NCI-H345 treated with DMSO at 0.1 percent for 48 hours (cell line): Measurements from ENCODE around the gene SMG6.

Experiments used
- DNase-seq: peaks from one replicate; lab custom pipeline; 2025; ENCODE audit not compliant: unreplicated experiment; lab: John Stamatoyannopoulos, UW

SMG6 gene

DNA sequence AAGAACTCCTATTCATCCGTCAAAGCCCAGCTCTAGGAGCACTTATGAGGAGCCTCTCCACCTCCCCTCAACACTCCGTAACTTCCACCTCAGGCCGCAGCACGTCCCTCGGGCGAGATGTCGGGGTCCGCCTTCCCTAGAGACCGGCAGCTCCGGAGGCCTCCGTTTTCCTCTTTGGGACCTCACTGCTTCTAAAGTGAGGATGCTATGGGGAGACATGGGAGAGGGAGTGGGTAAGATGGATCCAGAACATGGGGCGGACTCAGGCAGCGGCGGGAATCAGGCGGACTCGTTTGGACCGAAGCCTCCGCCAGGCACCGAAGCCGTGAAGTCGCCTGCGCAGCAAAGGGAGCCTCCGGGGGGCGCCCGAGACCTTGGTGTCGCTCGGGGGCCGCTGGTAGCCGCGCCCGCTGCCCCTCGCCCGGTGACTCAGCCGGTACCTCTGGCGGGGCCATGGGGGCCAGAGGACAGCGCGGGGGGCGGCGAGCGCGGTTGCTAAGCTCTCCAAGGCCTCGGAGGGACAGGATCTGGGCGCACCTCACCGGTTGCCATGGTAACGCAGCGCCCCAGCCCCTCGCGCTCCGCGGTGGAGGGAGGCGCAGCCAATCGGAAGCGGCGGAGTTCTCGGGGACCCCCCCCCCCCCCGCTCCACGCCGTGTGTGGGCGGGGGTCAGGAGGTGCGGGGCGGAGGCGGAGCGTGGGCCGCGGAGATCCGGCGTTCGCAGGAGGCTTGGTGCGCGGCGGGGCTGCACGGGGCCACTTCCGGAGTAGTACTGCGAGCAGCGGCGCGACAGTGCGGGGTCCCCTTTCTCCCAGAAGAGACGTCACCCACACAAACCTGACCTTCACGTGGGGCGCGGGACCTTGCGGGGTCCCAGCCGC lies 250.0 kb downstream of the SMG6 start:
- DNase-seq = peak; percentile 56

- no peak for DNase-seq
These were observed 251.5 kb downstream of the SMG6 start for GRCh38 chr17:2051933-2052559.

DNA sequence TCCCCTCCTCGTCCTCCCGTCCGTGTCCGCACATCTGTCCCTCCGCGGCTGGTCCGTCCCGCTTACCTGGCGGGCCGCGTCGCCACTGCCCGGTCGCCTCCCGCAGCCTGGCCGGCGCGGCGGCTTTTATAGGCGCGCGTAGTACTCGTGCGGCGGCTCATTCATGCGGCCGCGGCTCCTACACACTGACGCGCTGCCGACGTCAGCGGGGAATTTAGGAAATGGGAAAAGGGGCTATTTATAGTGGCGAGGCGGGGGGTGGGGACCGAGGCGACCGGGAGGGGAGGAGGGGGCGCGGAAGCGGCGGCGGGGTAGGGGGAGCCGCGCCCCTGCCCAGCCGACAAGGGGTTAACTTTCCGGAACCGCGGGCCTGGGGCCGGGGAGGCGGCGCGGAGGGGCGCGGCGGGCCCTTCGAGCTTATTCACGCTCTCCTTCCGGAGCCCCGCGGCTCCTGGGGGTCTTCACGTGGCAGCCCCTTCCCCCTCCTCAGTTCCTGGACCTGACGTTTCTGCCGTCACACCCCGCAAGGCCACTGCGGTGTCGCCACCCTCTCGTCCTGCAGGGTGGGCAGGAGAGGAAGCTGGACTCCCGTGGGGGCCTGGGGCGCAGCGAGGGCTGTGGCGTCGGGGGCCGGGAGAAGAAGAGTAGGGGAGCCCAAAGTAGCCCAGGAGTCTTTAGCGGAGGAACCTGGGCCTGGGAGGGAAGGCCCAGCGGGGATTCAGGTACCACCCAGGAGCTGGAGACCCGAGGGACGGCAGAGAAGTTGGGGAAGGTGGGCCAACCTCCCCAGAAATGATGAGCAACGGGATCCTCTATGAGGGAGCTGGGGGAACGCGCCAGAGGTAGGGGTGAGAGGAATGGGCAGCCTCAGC lies 252.3 kb downstream of the SMG6 start:
- no peak for DNase-seq

DNA sequence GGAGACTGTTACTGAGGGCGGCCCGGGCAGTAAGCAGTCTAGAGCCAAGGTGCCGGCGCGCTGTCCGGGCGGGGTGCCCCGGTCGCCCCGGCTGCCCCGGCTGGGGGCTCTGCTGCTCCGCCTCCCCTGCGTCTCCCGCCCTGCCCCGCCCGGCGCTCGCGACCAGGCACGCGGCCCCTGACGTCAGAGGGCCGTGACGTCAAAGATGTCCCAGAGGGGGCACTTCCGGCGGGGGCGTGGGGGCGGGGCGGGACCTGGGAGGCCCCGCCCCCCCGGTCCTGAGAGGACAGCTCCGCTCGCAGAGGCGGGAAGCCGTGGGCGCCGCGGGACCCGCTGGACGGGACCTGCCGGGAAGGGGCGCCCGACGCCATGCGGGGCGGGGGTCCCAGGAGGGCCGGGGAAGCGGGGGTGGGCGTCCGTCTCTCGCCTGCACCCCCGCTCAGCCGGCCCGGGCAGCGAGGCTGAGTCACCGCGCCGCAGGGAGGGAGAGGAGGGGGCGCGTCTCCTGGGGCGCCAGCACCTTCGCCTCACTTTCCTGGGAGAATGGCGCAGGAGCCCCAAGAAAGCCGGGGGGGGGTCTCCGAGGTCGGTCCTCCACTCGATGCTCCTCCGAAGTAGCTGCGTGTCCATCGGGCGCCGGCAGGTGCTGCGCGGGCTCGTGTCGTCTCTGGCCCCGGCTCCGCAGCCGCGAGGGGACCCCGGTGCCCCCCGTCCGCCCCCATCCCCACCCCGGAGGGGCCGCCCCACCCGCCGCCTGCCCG lies 253.1 kb downstream of the SMG6 start:
- DNase-seq = no peak

- no peak for DNase-seq
These were observed 254.0 kb downstream of the SMG6 start for GRCh38 chr17:2049333-2050299.

- no peak for DNase-seq
These were observed 254.8 kb downstream of the SMG6 start for GRCh38 chr17:2048805-2049204.

GRCh38 chr17:2047590-2047989 lies 256.0 kb downstream of the SMG6 start:
- DNase-seq = no peak

GRCh38 chr17:2044263-2044894 lies 259.2 kb downstream of the SMG6 start:
- DNase-seq = no peak

DNA sequence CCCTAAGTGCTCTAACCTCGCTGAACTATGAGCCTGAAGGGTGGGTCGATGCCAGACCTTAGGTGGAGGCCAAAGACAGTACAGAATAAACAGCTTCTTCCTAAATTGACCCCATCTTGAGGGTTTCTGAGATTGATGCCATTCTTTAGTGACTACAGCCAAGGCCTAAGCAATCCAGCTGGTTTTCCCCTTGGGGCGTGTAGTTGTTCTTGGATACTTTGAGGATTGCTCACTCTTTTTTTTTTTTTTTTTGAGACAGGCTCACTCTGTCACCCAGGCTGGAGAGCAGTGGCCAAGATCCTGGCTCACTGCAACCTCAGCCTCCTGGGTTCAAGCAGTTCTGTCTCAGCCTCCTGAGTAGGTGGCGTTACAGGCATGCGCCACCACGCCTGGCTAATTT lies 259.8 kb downstream of the SMG6 start:
- no peak for DNase-seq

- DNase-seq = no peak
These were observed 260.7 kb downstream of the SMG6 start for GRCh38 chr17:2042933-2043332.

- DNase-seq = no peak
These were observed 261.2 kb downstream of the SMG6 start for GRCh38 chr17:2042390-2042847.

- peak; percentile 76 for DNase-seq
These were observed 261.8 kb downstream of the SMG6 start, which contains the start of gene OVCA2 for GRCh38 chr17:2041561-2042389. TSS of gene OVCA2 (plus strand) at chr17:2042022. CDS start at chr17:2042048, 26 bp downstream.

GRCh38 chr17:2040942-2041560 lies 262.5 kb downstream of the SMG6 start:
- no peak for DNase-seq

GRCh38 chr17:2040219-2040827 lies 263.3 kb downstream of the SMG6 start:
- no peak for DNase-seq

- no peak for DNase-seq
These were observed 266.4 kb downstream of the SMG6 start for GRCh38 chr17:2037155-2037554.

GRCh38 chr17:2035541-2036488 lies 267.8 kb downstream of the SMG6 start:
- no peak for DNase-seq
